H9 (cell line): ENCODE measurements around the gene ADAMTS5. TPM values are rescaled to one million over a fixed set of nuclear protein-coding genes. Genes with fewer than 3 reads are reported as not detected.

Experiments
- DNase-seq: peaks from one replicate; pipeline ENCODE4 v3.0.0-alpha.2; 2017
- H2AFZ ChIP-seq: one replicate; pipeline ENCODE4 v1.6.1; 2013; ENCODE audit warnings: mild to moderate bottlenecking, low read length, control low read depth, moderate library complexity
- H2AK5ac ChIP-seq: 2 replicates; pipeline ENCODE4 v1.6.1; 2013; ENCODE audit warnings: low read length, control low read depth, mixed read lengths; ENCODE audit not compliant: insufficient read length
- H2BK120ac ChIP-seq: one replicate; pipeline ENCODE4 v1.6.1; 2013; ENCODE audit warnings: low read depth, mild to moderate bottlenecking, low read length, control low read depth, inconsistent platforms; ENCODE audit not compliant: poor library complexity, severe bottlenecking
- H2BK12ac ChIP-seq: 2 replicates; pipeline ENCODE4 v1.6.1; 2013; ENCODE audit warnings: low read length, control low read depth, mixed read lengths, low read depth; ENCODE audit not compliant: insufficient read length
- H2BK15ac ChIP-seq: 2 replicates; pipeline ENCODE4 v1.6.1; 2013; ENCODE audit warnings: low read depth, low read length, control low read depth
- H2BK20ac ChIP-seq: one replicate; pipeline ENCODE4 v1.6.1; 2013; ENCODE audit warnings: low read depth, mild to moderate bottlenecking, low read length, control low read depth, inconsistent platforms; ENCODE audit not compliant: poor library complexity, severe bottlenecking
- H2BK5ac ChIP-seq: 2 replicates; pipeline ENCODE4 v1.6.1; 2013; ENCODE audit warnings: low read length, control low read depth, mixed read lengths; ENCODE audit not compliant: insufficient read length
- H3K14ac ChIP-seq: 2 replicates; pipeline ENCODE4 v1.6.1; 2013; ENCODE audit warnings: low read length, control low read depth; ENCODE audit not compliant: insufficient read depth
- H3K18ac ChIP-seq: 2 replicates; pipeline ENCODE4 v1.6.1; 2013; ENCODE audit warnings: low read depth, mild to moderate bottlenecking, mixed read lengths, low read length, control low read depth; ENCODE audit not compliant: insufficient read length
- H3K23ac ChIP-seq: 2 replicates; pipeline ENCODE4 v1.6.1; 2013; ENCODE audit warnings: low read length, control low read depth, mixed read lengths, low read depth; ENCODE audit not compliant: insufficient read length
- H3K23me2 ChIP-seq: 2 replicates; pipeline ENCODE4 v1.6.1; 2013; ENCODE audit warnings: low read depth, mild to moderate bottlenecking, mixed read lengths, low read length, control low read depth; ENCODE audit not compliant: insufficient read length, poor library complexity, severe bottlenecking
- H3K27ac ChIP-seq: 2 replicates; pipeline ENCODE4 v1.5.1; 2013; ENCODE audit warnings: low read length, control low read depth, mixed read lengths, low read depth; ENCODE audit not compliant: insufficient read length
- H3K27me3 ChIP-seq: 2 replicates; pipeline ENCODE4 v1.6.1; 2013; ENCODE audit warnings: low read length, control low read depth, inconsistent platforms; ENCODE audit not compliant: insufficient read depth
- H3K4ac ChIP-seq: 2 replicates; pipeline ENCODE4 v1.6.1; 2013; ENCODE audit warnings: low read depth, mild to moderate bottlenecking, control low read depth, inconsistent platforms, low read length, moderate library complexity
- H3K4me1 ChIP-seq: 2 replicates; pipeline ENCODE4 v1.6.1; 2013; ENCODE audit warnings: low read length, control low read depth, inconsistent platforms; ENCODE audit not compliant: insufficient read depth
- H3K4me2 ChIP-seq: 2 replicates; pipeline ENCODE4 v1.6.1; 2013; ENCODE audit warnings: low read length, control low read depth, mixed read lengths; ENCODE audit not compliant: insufficient read length, insufficient read depth
- H3K56ac ChIP-seq: 2 replicates; pipeline ENCODE4 v1.6.1; 2013; ENCODE audit warnings: low read depth, mild to moderate bottlenecking, mixed read lengths, low read length, control low read depth; ENCODE audit not compliant: insufficient read length
- H3K79me1 ChIP-seq: 2 replicates; pipeline ENCODE4 v1.6.1; 2013; ENCODE audit warnings: low read depth, mild to moderate bottlenecking, moderate library complexity, low read length, control low read depth, inconsistent platforms; ENCODE audit not compliant: insufficient read depth, poor library complexity, severe bottlenecking
- H3K79me2 ChIP-seq: 2 replicates; pipeline ENCODE4 v1.6.1; 2013; ENCODE audit warnings: low read length, control low read depth, inconsistent platforms; ENCODE audit not compliant: insufficient read depth
- H3K9ac ChIP-seq: 2 replicates; pipeline ENCODE4 v1.6.1; 2013; ENCODE audit warnings: low read length, control low read depth, mixed read lengths; ENCODE audit not compliant: insufficient read length; ENCODE audit errors: extremely low read depth
- H3K9me3 ChIP-seq: one replicate; pipeline ENCODE4 v1.6.1; 2013; ENCODE audit warnings: low read depth, low read length, inconsistent platforms; ENCODE audit not compliant: control insufficient read depth
- H3T11ph ChIP-seq: one replicate; pipeline ENCODE4 v1.6.1; 2013; ENCODE audit warnings: mild to moderate bottlenecking, low read length, control low read depth, inconsistent platforms
- H4K20me1 ChIP-seq: one replicate; pipeline ENCODE4 v1.6.1; 2013; ENCODE audit not compliant: control insufficient read depth, insufficient read length, insufficient read depth
- H4K5ac ChIP-seq: 2 replicates; pipeline ENCODE4 v1.6.1; 2013; ENCODE audit warnings: low read depth, mild to moderate bottlenecking, mixed read lengths, low read length, control low read depth; ENCODE audit not compliant: insufficient read length
- H4K8ac ChIP-seq: replicated peaks from 2 replicates; pipeline ENCODE4 v1.6.1; 2013; ENCODE audit warnings: low read length, control low read depth, mixed read lengths, low read depth; ENCODE audit not compliant: insufficient read length
- H4K91ac ChIP-seq: 2 replicates; pipeline ENCODE4 v1.6.1; 2013; ENCODE audit warnings: low read depth, mild to moderate bottlenecking, moderate library complexity, mixed read lengths, low read length, control low read depth; ENCODE audit not compliant: insufficient read length
- H3K27ac Mint-ChIP-seq, 3 experiments: 2 replicates in 2 of 3; 3 replicates in 1 of 3; pipeline ENCODE4 v1.8.0; 2020 to 2021; ENCODE audit warnings: mixed read lengths in 3 of 3, mild to moderate bottlenecking in 1 of 3, moderate library complexity in 1 of 3
- H3K27me3 Mint-ChIP-seq: 2 replicates; pipeline ENCODE4 v1.8.0; 2021; ENCODE audit warnings: low read depth, mild to moderate bottlenecking, moderate library complexity, mixed read lengths
- H3K36me3 Mint-ChIP-seq, 3 experiments: 2 replicates in 2 of 3; 3 replicates in 1 of 3; pipeline ENCODE4 v1.8.0; 2020 to 2021; ENCODE audit warnings: low read depth in 3 of 3, mixed read lengths in 3 of 3; ENCODE audit not compliant: insufficient read depth in 1 of 3
- H3K4me1 Mint-ChIP-seq, 2 experiments: 2 replicates each; pipeline ENCODE4 v1.8.0; 2020; ENCODE audit warnings: mixed read lengths in 2 of 2
- H3K4me3 Mint-ChIP-seq, 2 experiments: 2 replicates in 1 of 2; 3 replicates in 1 of 2; pipeline ENCODE4 v1.8.0; 2020 to 2021; ENCODE audit warnings: mild to moderate bottlenecking in 2 of 2, mixed read lengths in 2 of 2, moderate library complexity in 1 of 2
- H3K9me3 Mint-ChIP-seq, 2 experiments: 2 replicates in 1 of 2; 3 replicates in 1 of 2; pipeline ENCODE4 v1.8.0; 2020; ENCODE audit warnings: mild to moderate bottlenecking in 2 of 2, mixed read lengths in 2 of 2, moderate library complexity in 1 of 2
- CTCF ChIP-seq: fragments of 200-600 bp; sonication (generic); conservative IDR thresholded peaks from 3 replicates; pipeline ENCODE4 v1.8.0; 2021; ENCODE audit warnings: antibody characterized with exemption, mild to moderate bottlenecking
- WGBS: extraction: QIAGEN DNeasy Blood & Tissue Kit; methylation state at CpG from one replicate; pipeline ENCODE4 v1.1.7; 2013; ENCODE audit warnings: missing lambda C conversion rate, low lambda C conversion rate, mixed read lengths; ENCODE audit not compliant: insufficient read length; ENCODE audit errors: extremely low coverage; 5-methylcytosine and 5-hydroxymethylcytosine counted together
- total RNA-seq: library from RNA; stranded (reverse); gene quantifications from 2 replicates; pipeline ENCODE4 v1.2.1, GENCODE V29; 2021

ADAMTS5 gene
- total RNA-seq, 1 experiment from 2014 or later: 0.90 TPM

- no peaks in the 10 kb centered on the region for H3K9me3 ChIP-seq
- no peak overlapping the region for H2BK15ac ChIP-seq
- H3K4me2 ChIP-seq: no peak overlapping the region
- no peaks in the 10 kb centered on the region for H3K27me3 Mint-ChIP-seq
- H4K20me1 ChIP-seq: no peaks in the 10 kb centered on the region
- no peak overlapping the region for H2BK12ac ChIP-seq
- no peaks in the 10 kb centered on the region for H3K23me2 ChIP-seq
- H3K79me1 ChIP-seq: no peaks in the 10 kb centered on the region
- H2BK120ac ChIP-seq: no peak overlapping the region
- H3K18ac ChIP-seq: no peak overlapping the region
- no peak overlapping the region for H3K14ac ChIP-seq
- TF ChIP-seq CTCF: no peak
- H2BK20ac ChIP-seq: no peak overlapping the region
- H4K8ac ChIP-seq: no peak overlapping the region
- H3K27ac Mint-ChIP-seq: no peak overlapping the region
- H2BK5ac ChIP-seq: no peak overlapping the region
- H3K4ac ChIP-seq: no peak overlapping the region
- no peak overlapping the region for H3K23ac ChIP-seq
- WGBS: no CpG with 5 or more reads among the region's 3 CpGs
- H3K9ac ChIP-seq: no peak overlapping the region
- no peaks in the 10 kb centered on the region for H3K36me3 Mint-ChIP-seq
- H3K27me3 ChIP-seq: no peaks in the 10 kb centered on the region
- no peak overlapping the region for H3K56ac ChIP-seq
- no peaks in the 10 kb centered on the region for H3K79me2 ChIP-seq
- no peak overlapping the region for H4K5ac ChIP-seq
- no peak overlapping the region for H3T11ph ChIP-seq
- H3K4me1 Mint-ChIP-seq: peaks cover 32 to 34% of the 10 kb centered on the region in 2 experiments
- H2AFZ ChIP-seq: no peak overlapping the region
- no peak for DNase-seq
- peaks cover 1% of the 10 kb centered on the region; the same call in 1 of the 2 replicates for H3K4me1 ChIP-seq
- H3K27ac ChIP-seq: no peak overlapping the region
- H4K91ac ChIP-seq: no peak overlapping the region
- no peaks in the 10 kb centered on the region for H3K9me3 Mint-ChIP-seq
- no peak overlapping the region for H3K4me3 Mint-ChIP-seq
- no peak overlapping the region for H2AK5ac ChIP-seq
Measured at GRCh38 chr21:26956813-26957212, 10.1 kb downstream of the ADAMTS5 start.
